PFSK-1 (cell line): Measurements from ENCODE around the gene TXNDC5.

ENCODE experiments used
- FOXP2 ChIP-seq: optimal IDR thresholded peaks from 2 replicates; pipeline ENCODE3; 2011; ENCODE audit warnings: borderline replicate concordance, control low read depth, inconsistent platforms; ENCODE audit not compliant: insufficient read depth; ENCODE audit errors: extremely low read length, extremely low read depth
- POLR2AphosphoS5 ChIP-seq: IDR thresholded peaks from 2 replicates; pipeline ENCODE4 v1.6.1; 2012; ENCODE audit warnings: low read depth, mild to moderate bottlenecking, control low read depth, low read length, moderate library complexity
- REST ChIP-seq, 2 experiments: IDR thresholded peaks; 2 replicates each; pipeline versions ENCODE4 v1.6.1 to v1.8.0; 2011 to 2012; ENCODE audit warnings: low read depth in 2 of 2, low read length in 2 of 2, control low read depth in 1 of 2, inconsistent platforms in 1 of 2, mild to moderate bottlenecking in 1 of 2, moderate library complexity in 1 of 2; ENCODE audit not compliant: insufficient read depth in 1 of 2
- SIN3A ChIP-seq: IDR thresholded peaks from 2 replicates; pipeline ENCODE4 v1.6.1; 2012; ENCODE audit warnings: mild to moderate bottlenecking, low read length, moderate library complexity, borderline replicate concordance; ENCODE audit not compliant: insufficient read depth
- TAF1 ChIP-seq: IDR thresholded peaks from 2 replicates; pipeline ENCODE4 v1.6.1; 2012; ENCODE audit warnings: low read length, control low read depth, borderline replicate concordance; ENCODE audit not compliant: insufficient read depth

The TXNDC5 gene

GRCh38 chr6:7902867-7903266 lies 7.7 kb downstream of the TXNDC5 start:
- TF ChIP-seq SIN3A (no peak), POLR2AphosphoS5 (no peak), REST (IDR thresholded peaks at IDR 0.05; ENCODE audit: insufficient read depth in 1 of 2, low read depth in 2 of 2, low read length in 2 of 2) (no peak), TAF1 (no peak), FOXP2 (no peak)

- TF ChIP-seq TAF1 (no peak), REST (IDR thresholded peaks at IDR 0.05; ENCODE audit: insufficient read depth in 1 of 2, low read depth in 2 of 2, low read length in 2 of 2) (no peak), FOXP2 (no peak), POLR2AphosphoS5 (0 out of 2 replicates have a peak, but pooled peaks have one; percentile 26), SIN3A (no peak)
Measured at GRCh38 chr6:7902221-7902620, 8.4 kb downstream of the TXNDC5 start.

- TF ChIP-seq TAF1: no peak
- TF ChIP-seq REST (IDR thresholded peaks at IDR 0.05; ENCODE audit: insufficient read depth in 1 of 2, low read depth in 2 of 2, low read length in 2 of 2): no peak
- TF ChIP-seq POLR2AphosphoS5: no peak
- no peak for TF ChIP-seq SIN3A
- no peak for TF ChIP-seq FOXP2
Measured at GRCh38 chr6:7901780-7902179, 8.8 kb downstream of the TXNDC5 start.

GRCh38 chr6:7901056-7901455 lies 9.5 kb downstream of the TXNDC5 start:
- TF ChIP-seq TAF1 (no peak), FOXP2 (no peak), REST (IDR thresholded peaks at IDR 0.05; ENCODE audit: insufficient read depth in 1 of 2, low read depth in 2 of 2, low read length in 2 of 2) (no peak), POLR2AphosphoS5 (no peak), SIN3A (no peak)

GRCh38 chr6:7900621-7901020 lies 10.0 kb downstream of the TXNDC5 start:
- no peak for TF ChIP-seq FOXP2
- no peak for TF ChIP-seq SIN3A
- TF ChIP-seq TAF1: no peak
